Omental fat pad (tissue), 4 donors: ENCODE measurements around the gene PEA15. TPM values are rescaled to one million over a fixed set of nuclear protein-coding genes. Genes with fewer than 3 reads are reported as not detected.

Experiments used
- ATAC-seq: fragments of 150-250 bp; one replicate; pipeline ENCODE4 v1.9.1; 2016; ENCODE audit warnings: mild to moderate bottlenecking, moderate library complexity; ENCODE audit not compliant: low FRiP score
- DNase-seq: peaks from one replicate; pipeline ENCODE4 v3.0.0-alpha.2; 2019; ENCODE audit warnings: low spot score
- CTCF ChIP-seq, 3 donors: fragments of 450-650 bp; IDR thresholded peaks; one replicate each; pipeline ENCODE4 v1.5.1; 2016 to 2017; ENCODE audit warnings: antibody characterized with exemption in 3 of 3, mild to moderate bottlenecking in 3 of 3, moderate library complexity in 2 of 3
- total RNA-seq, 4 donors: library from RNA; depleted of rRNA; stranded (reverse); fragments of >200 nt; gene quantifications; one replicate each; pipeline ENCODE4 v1.1.0, GENCODE V29; 2016

The PEA15 gene
- total RNA-seq, 4 donors from 2014 or later: 89.1 to 214 (median 153) TPM

- ATAC-seq (no peak), DNase-seq (no peak)
- no peak for TF ChIP-seq CTCF (IDR thresholded peaks at IDR 0.05)
Observed at GRCh38 chr1:160245434-160245833, 40.2 kb downstream of the PEA15 start.

DNA sequence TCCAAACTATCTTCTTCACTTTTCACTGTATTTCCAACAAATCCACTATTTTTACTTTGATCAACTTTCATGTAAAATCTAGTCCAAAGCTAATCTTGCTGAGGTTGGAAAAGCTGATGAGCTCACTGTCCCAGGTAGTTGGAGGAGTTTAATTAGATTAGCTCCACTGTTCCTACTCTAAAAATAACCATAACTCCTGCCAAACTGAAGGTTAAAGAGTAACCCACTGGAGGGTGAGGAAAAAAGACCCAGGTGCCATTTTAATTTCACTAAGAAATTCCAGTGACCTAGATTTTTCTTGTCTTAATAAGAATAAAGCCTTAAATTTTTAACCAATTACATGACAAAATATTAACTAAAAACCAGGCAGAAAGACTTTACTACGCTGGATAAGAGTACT is 41.9 kb downstream of the PEA15 start:
- no peak for ATAC-seq

DNA sequence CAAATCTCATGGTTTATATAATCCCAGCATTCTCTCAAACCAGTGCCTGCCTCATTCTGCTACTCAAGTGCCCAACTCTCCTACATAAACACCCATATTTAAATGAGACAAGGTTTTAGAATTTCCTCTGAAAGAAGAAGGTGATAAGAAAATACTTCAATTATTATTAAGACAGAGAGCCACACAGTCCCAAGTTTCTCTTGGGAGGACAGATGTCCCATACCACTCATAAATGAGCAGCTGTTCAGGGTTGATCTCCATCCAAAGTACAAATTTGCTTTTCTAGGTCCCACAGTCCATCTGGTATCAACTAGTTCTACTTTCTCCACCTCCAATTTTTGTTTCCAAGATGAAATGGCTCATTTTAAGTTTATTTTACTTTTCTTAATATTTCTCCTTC is 45.8 kb downstream of the PEA15 start:
- no peak for TF ChIP-seq CTCF (IDR thresholded peaks at IDR 0.05)
- no peak for DNase-seq
- ATAC-seq: no peak

More for the DNA sequence above, 41.9 kb downstream of the PEA15 start:
- TF ChIP-seq CTCF (IDR thresholded peaks at IDR 0.05): no peak
- no peak for DNase-seq

GRCh38 chr1:160251687-160252526 is 46.7 kb downstream of the PEA15 start:
- peak; percentile 74 for ATAC-seq
- TF ChIP-seq CTCF (IDR thresholded peaks at IDR 0.05): peak in 1 of 3 donors; percentile 57
- no peak for DNase-seq

DNA sequence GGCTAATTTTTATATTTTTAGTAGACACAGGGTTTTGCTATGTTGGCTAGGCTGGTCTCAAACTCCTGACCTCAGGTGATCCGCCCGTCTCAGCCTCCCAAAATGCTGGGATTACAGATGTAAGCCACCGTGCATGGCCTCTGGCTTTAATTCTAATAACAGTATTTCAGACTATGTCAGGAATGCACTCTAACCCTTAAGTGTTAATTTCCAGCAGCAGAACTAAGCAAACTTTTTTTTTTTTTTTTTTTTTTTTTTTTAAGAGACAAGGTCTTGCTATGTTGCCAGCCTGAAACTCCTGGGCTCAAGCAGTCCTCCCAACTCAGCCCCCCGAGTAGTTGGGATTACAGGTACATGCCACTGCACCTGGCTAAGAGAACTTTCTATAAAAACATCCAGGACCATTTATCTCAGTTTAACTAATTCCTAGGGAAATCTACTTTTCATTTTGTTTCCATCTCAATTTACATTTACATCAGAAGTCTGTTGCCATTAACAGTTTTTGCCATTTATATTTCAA is 50.7 kb downstream of the PEA15 start:
- no peak for TF ChIP-seq CTCF (IDR thresholded peaks at IDR 0.05)
- DNase-seq (no peak), ATAC-seq (no peak)

GRCh38 chr1:160256396-160257046 is 51.3 kb downstream of the PEA15 start:
- ATAC-seq (peak; percentile 47), DNase-seq (no peak)
- no peak for TF ChIP-seq CTCF (IDR thresholded peaks at IDR 0.05)
